ENCODE results near the gene SLC48A1. TPM values are rescaled to one million over a fixed set of nuclear protein-coding genes. Genes with fewer than 3 reads are reported as not detected.

Gene SLC48A1
- total RNA-seq, 1 experiment from 2014 or later: 20.0 TPM

- ATAC-seq (no peak), DNase-seq (ENCODE audit: low read depth, low spot score) (no peak)
- H4K20me1 ChIP-seq (ENCODE audit: insufficient read depth): no peaks in the 10 kb centered on the region
- H3K79me2 ChIP-seq (ENCODE audit: insufficient read depth, low read length): peaks cover 15% of the 10 kb centered on the region; the same call in 1 of the 2 replicates
- TF ChIP-seq FOSL1 (IDR thresholded peaks at IDR 0.05; ENCODE audit: low read depth) (no peak), ZBTB33 (IDR thresholded peaks at IDR 0.05; ENCODE audit: extremely low read depth, insufficient replicate concordance, low read length) (no peak), CTCF (IDR thresholded peaks at IDR 0.05 in 2 of 3, conservative IDR thresholded peaks at IDR 0.05 in 1 of 3; ENCODE audit: borderline replicate concordance in 1 of 3, insufficient read depth in 1 of 3, low read depth in 2 of 3, low read length in 2 of 3) (peak in 1 of 3 experiments; percentile 28; a peak in 3 of 6 replicates)
- BruUV-seq (replicated peaks): no TSS peak
- H3K9me3 ChIP-seq (ENCODE audit: control insufficient read depth in 1 of 2, insufficient read depth in 1 of 2, low read depth in 1 of 2, low read length in 2 of 2): no peaks in the 10 kb centered on the region
- no peak overlapping the region for H3K4me2 ChIP-seq (ENCODE audit: low read length)
- H3K9me2 ChIP-seq (ENCODE audit: insufficient read depth): no peaks in the 10 kb centered on the region
- intact Hi-C loops (cut with micrococcal nuclease): no loop called here
- no peaks in the 10 kb centered on the region for H3K27me3 ChIP-seq (ENCODE audit: insufficient read depth, low read length)
- H3K36me3 ChIP-seq (ENCODE audit: control insufficient read depth in 1 of 2, insufficient read depth in 2 of 2, low read length in 2 of 2): no peaks in the 10 kb centered on the region; a peak in 1 of 4 replicates
- ChIA-PET RAD21 (ENCODE audit: low non-redundant PET in 1 of 2, low total read pairs in 2 of 2, uncharacterized antibody in 2 of 2, unreplicated experiment in 2 of 2) (no interaction called here), POLR2A (interaction anchor here (1.2 kb wide), 1 partner anchor 27 kb away, joined by 3 read pairs; no protein-coding TSS in a partner anchor), CTCF (interaction anchor here (1.2 to 7.7 kb wide), 2 partner anchors 36 kb away, joined by 3 to 85 read pairs; no protein-coding TSS in a partner anchor)
- no peak overlapping the region for H3K27ac ChIP-seq (ENCODE audit: low read depth, low read length)
- no peak overlapping the region for H3K9ac ChIP-seq (ENCODE audit: low read length)
- H3K4me1 ChIP-seq (ENCODE audit: control insufficient read depth in 1 of 2, insufficient read depth in 2 of 2, low read length in 2 of 2): no peaks in the 10 kb centered on the region
- no peak overlapping the region for H3K4me3 ChIP-seq (replicated peaks in 1 of 2; ENCODE audit: low read depth in 1 of 2, low read length in 2 of 2)
- H2AFZ ChIP-seq (ENCODE audit: low read depth, low read length, poor library complexity, severe bottlenecking): no peak overlapping the region
Observed at GRCh38 chr12:47802312-47802711, 29.3 kb downstream of the SLC48A1 start.
